ENCODE measurements around the gene CTNND2.
"Not testable (repeated sequence)": the region's sequence is repeated elsewhere in the genome, so short reads cannot be mapped to it uniquely, and the experiment has no call there.

Gene CTNND2

GRCh38 chr5:11617080-11617479 lies 287.2 kb downstream of the CTNND2 start:
- Histone ChIP-seq H3K9me3 (ENCODE audit: control insufficient read depth in 1 of 2, low read length in 2 of 2) (no peaks in the 10 kb centered on the region), H3K27ac (ENCODE audit: low read depth, low read length) (no peak overlapping the region), H3K36me3 (ENCODE audit: control insufficient read depth in 1 of 2, insufficient read depth in 2 of 2, low read length in 2 of 2) (no peaks in the 10 kb centered on the region), H3K27me3 (ENCODE audit: control insufficient read depth in 1 of 2, insufficient read depth in 2 of 2, low read length in 2 of 2) (no peaks in the 10 kb centered on the region), H3K4me1 (ENCODE audit: control insufficient read depth in 1 of 2, insufficient read depth in 2 of 2, low read length in 2 of 2) (no peaks in the 10 kb centered on the region), H3K4me3 (ENCODE audit: low read depth in 1 of 2, low read length in 2 of 2) (no peak overlapping the region), H3K9ac (ENCODE audit: low read depth in 1 of 2, low read length in 2 of 2) (no peak overlapping the region)

GRCh38 chr5:11616624-11617023 lies 287.6 kb downstream of the CTNND2 start:
- H3K4me3 ChIP-seq (ENCODE audit: low read depth in 1 of 2, low read length in 2 of 2); H3K27ac ChIP-seq (ENCODE audit: low read depth, low read length); H3K36me3 ChIP-seq (ENCODE audit: control insufficient read depth in 1 of 2, insufficient read depth in 2 of 2, low read length in 2 of 2); H3K4me1 ChIP-seq (ENCODE audit: control insufficient read depth in 1 of 2, insufficient read depth in 2 of 2, low read length in 2 of 2); H3K9me3 ChIP-seq (ENCODE audit: control insufficient read depth in 1 of 2, low read length in 2 of 2); H3K9ac ChIP-seq (ENCODE audit: low read depth in 1 of 2, low read length in 2 of 2); H3K27me3 ChIP-seq (ENCODE audit: control insufficient read depth in 1 of 2, insufficient read depth in 2 of 2, low read length in 2 of 2): not testable (repeated sequence)

DNA sequence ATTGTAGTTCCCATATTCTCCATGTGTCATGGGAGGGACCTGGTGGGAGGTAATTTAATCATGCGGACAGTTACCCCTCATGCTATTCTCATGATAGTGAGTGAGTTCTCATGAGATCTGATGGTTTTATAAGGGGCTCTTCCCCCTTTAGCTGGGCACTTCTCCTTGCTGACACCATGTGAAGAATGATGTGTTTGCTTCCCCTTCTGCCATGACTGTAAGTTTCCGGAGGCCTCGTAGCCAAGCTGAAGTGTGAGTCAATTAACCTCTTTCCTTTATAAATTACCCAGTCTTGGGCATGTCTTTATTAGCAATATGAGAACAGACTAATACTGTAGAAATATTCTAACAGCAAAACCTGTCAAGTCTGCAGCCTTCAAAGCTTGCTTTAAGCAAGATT lies 293.2 kb downstream of the CTNND2 start:
- Histone ChIP-seq H3K27me3 (ENCODE audit: control insufficient read depth in 1 of 2, insufficient read depth in 2 of 2, low read length in 2 of 2) (no peaks in the 10 kb centered on the region), H3K36me3 (ENCODE audit: control insufficient read depth in 1 of 2, insufficient read depth in 2 of 2, low read length in 2 of 2) (no peaks in the 10 kb centered on the region), H3K4me3 (ENCODE audit: low read depth in 1 of 2, low read length in 2 of 2) (no peak overlapping the region), H3K27ac (ENCODE audit: low read depth, low read length) (no peak overlapping the region), H3K9ac (ENCODE audit: low read depth in 1 of 2, low read length in 2 of 2) (no peak overlapping the region), H3K4me1 (ENCODE audit: control insufficient read depth in 1 of 2, insufficient read depth in 2 of 2, low read length in 2 of 2) (no peaks in the 10 kb centered on the region), H3K9me3 (ENCODE audit: control insufficient read depth in 1 of 2, low read length in 2 of 2) (no peaks in the 10 kb centered on the region)

GRCh38 chr5:11609570-11610303 lies 294.5 kb downstream of the CTNND2 start:
- Histone ChIP-seq H3K36me3 (ENCODE audit: control insufficient read depth in 1 of 2, insufficient read depth in 2 of 2, low read length in 2 of 2) (no peaks in the 10 kb centered on the region), H3K9ac (ENCODE audit: low read depth in 1 of 2, low read length in 2 of 2) (no peak overlapping the region), H3K4me1 (ENCODE audit: control insufficient read depth in 1 of 2, insufficient read depth in 2 of 2, low read length in 2 of 2) (no peaks in the 10 kb centered on the region), H3K27me3 (ENCODE audit: control insufficient read depth in 1 of 2, insufficient read depth in 2 of 2, low read length in 2 of 2) (no peaks in the 10 kb centered on the region), H3K27ac (ENCODE audit: low read depth, low read length) (no peak overlapping the region), H3K4me3 (ENCODE audit: low read depth in 1 of 2, low read length in 2 of 2) (no peak overlapping the region), H3K9me3 (ENCODE audit: control insufficient read depth in 1 of 2, low read length in 2 of 2) (no peaks in the 10 kb centered on the region)

DNA sequence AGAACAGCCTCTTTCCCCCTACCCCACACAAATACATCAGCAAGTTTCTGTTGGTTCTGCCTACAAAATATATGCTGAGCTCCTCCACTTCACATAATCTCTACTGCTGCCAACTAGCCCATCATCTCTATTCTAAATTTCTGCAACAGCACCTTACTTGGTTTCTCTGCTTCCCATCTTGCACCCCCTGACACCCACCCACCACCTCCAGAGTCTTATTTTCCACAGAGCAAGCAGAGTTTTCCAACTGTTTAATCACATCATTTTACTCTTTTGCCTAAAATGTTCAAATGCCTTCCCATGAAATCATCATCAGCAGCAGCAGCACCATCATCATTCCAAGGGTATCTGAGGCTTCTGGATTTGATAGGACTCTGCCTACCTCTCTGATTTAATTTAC lies 295.7 kb downstream of the CTNND2 start:
- no peaks in the 10 kb centered on the region for H3K9me3 ChIP-seq (ENCODE audit: control insufficient read depth in 1 of 2, low read length in 2 of 2)
- no peaks in the 10 kb centered on the region for H3K4me1 ChIP-seq (ENCODE audit: control insufficient read depth in 1 of 2, insufficient read depth in 2 of 2, low read length in 2 of 2)
- H3K27me3 ChIP-seq (ENCODE audit: control insufficient read depth in 1 of 2, insufficient read depth in 2 of 2, low read length in 2 of 2) = no peaks in the 10 kb centered on the region
- no peak overlapping the region for H3K4me3 ChIP-seq (ENCODE audit: low read depth in 1 of 2, low read length in 2 of 2)
- H3K27ac ChIP-seq (ENCODE audit: low read depth, low read length) = no peak overlapping the region
- no peak overlapping the region for H3K9ac ChIP-seq (ENCODE audit: low read depth in 1 of 2, low read length in 2 of 2)
- no peaks in the 10 kb centered on the region for H3K36me3 ChIP-seq (ENCODE audit: control insufficient read depth in 1 of 2, insufficient read depth in 2 of 2, low read length in 2 of 2)

- Histone ChIP-seq H3K9ac (ENCODE audit: low read depth in 1 of 2, low read length in 2 of 2) (no peak overlapping the region), H3K27me3 (ENCODE audit: control insufficient read depth in 1 of 2, insufficient read depth in 2 of 2, low read length in 2 of 2) (no peaks in the 10 kb centered on the region), H3K9me3 (ENCODE audit: control insufficient read depth in 1 of 2, low read length in 2 of 2) (no peaks in the 10 kb centered on the region), H3K4me1 (ENCODE audit: control insufficient read depth in 1 of 2, insufficient read depth in 2 of 2, low read length in 2 of 2) (no peaks in the 10 kb centered on the region), H3K4me3 (ENCODE audit: low read depth in 1 of 2, low read length in 2 of 2) (no peak overlapping the region), H3K27ac (ENCODE audit: low read depth, low read length) (no peak overlapping the region), H3K36me3 (ENCODE audit: control insufficient read depth in 1 of 2, insufficient read depth in 2 of 2, low read length in 2 of 2) (no peaks in the 10 kb centered on the region)
These were observed 296.2 kb downstream of the CTNND2 start for GRCh38 chr5:11607944-11608483.

- Histone ChIP-seq H3K36me3 (ENCODE audit: control insufficient read depth in 1 of 2, insufficient read depth in 2 of 2, low read length in 2 of 2) (no peaks in the 10 kb centered on the region), H3K27me3 (ENCODE audit: control insufficient read depth in 1 of 2, insufficient read depth in 2 of 2, low read length in 2 of 2) (no peaks in the 10 kb centered on the region), H3K27ac (ENCODE audit: low read depth, low read length) (no peak overlapping the region), H3K4me1 (ENCODE audit: control insufficient read depth in 1 of 2, insufficient read depth in 2 of 2, low read length in 2 of 2) (no peaks in the 10 kb centered on the region), H3K9ac (ENCODE audit: low read depth in 1 of 2, low read length in 2 of 2) (no peak overlapping the region), H3K4me3 (ENCODE audit: low read depth in 1 of 2, low read length in 2 of 2) (no peak overlapping the region), H3K9me3 (ENCODE audit: control insufficient read depth in 1 of 2, low read length in 2 of 2) (no peaks in the 10 kb centered on the region)
These were observed 301.9 kb downstream of the CTNND2 start for GRCh38 chr5:11602298-11602697.

- H3K4me3 ChIP-seq (ENCODE audit: low read depth in 1 of 2, low read length in 2 of 2) = no peak overlapping the region
- no peaks in the 10 kb centered on the region for H3K4me1 ChIP-seq (ENCODE audit: control insufficient read depth in 1 of 2, insufficient read depth in 2 of 2, low read length in 2 of 2)
- no peaks in the 10 kb centered on the region for H3K9me3 ChIP-seq (ENCODE audit: control insufficient read depth in 1 of 2, low read length in 2 of 2)
- no peaks in the 10 kb centered on the region for H3K36me3 ChIP-seq (ENCODE audit: control insufficient read depth in 1 of 2, insufficient read depth in 2 of 2, low read length in 2 of 2)
- no peak overlapping the region for H3K27ac ChIP-seq (ENCODE audit: low read depth, low read length)
- H3K9ac ChIP-seq (ENCODE audit: low read depth in 1 of 2, low read length in 2 of 2) = no peak overlapping the region
- H3K27me3 ChIP-seq (ENCODE audit: control insufficient read depth in 1 of 2, insufficient read depth in 2 of 2, low read length in 2 of 2) = no peaks in the 10 kb centered on the region
These were observed 304.7 kb downstream of the CTNND2 start for GRCh38 chr5:11599499-11599898.

GRCh38 chr5:11596657-11597071 lies 307.6 kb downstream of the CTNND2 start:
- no peaks in the 10 kb centered on the region for H3K4me1 ChIP-seq (ENCODE audit: control insufficient read depth in 1 of 2, insufficient read depth in 2 of 2, low read length in 2 of 2)
- H3K9me3 ChIP-seq (ENCODE audit: control insufficient read depth in 1 of 2, low read length in 2 of 2) = no peaks in the 10 kb centered on the region
- H3K4me3 ChIP-seq (ENCODE audit: low read depth in 1 of 2, low read length in 2 of 2) = no peak overlapping the region
- no peaks in the 10 kb centered on the region for H3K36me3 ChIP-seq (ENCODE audit: control insufficient read depth in 1 of 2, insufficient read depth in 2 of 2, low read length in 2 of 2)
- H3K27me3 ChIP-seq (ENCODE audit: control insufficient read depth in 1 of 2, insufficient read depth in 2 of 2, low read length in 2 of 2) = no peaks in the 10 kb centered on the region
- H3K9ac ChIP-seq (ENCODE audit: low read depth in 1 of 2, low read length in 2 of 2) = no peak overlapping the region
- no peak overlapping the region for H3K27ac ChIP-seq (ENCODE audit: low read depth, low read length)

GRCh38 chr5:11596185-11596584 lies 308.1 kb downstream of the CTNND2 start:
- Histone ChIP-seq H3K9me3 (ENCODE audit: control insufficient read depth in 1 of 2, low read length in 2 of 2) (no peaks in the 10 kb centered on the region), H3K27ac (ENCODE audit: low read depth, low read length) (no peak overlapping the region), H3K4me1 (ENCODE audit: control insufficient read depth in 1 of 2, insufficient read depth in 2 of 2, low read length in 2 of 2) (no peaks in the 10 kb centered on the region), H3K9ac (ENCODE audit: low read depth in 1 of 2, low read length in 2 of 2) (no peak overlapping the region), H3K27me3 (ENCODE audit: control insufficient read depth in 1 of 2, insufficient read depth in 2 of 2, low read length in 2 of 2) (no peaks in the 10 kb centered on the region), H3K4me3 (ENCODE audit: low read depth in 1 of 2, low read length in 2 of 2) (no peak overlapping the region), H3K36me3 (ENCODE audit: control insufficient read depth in 1 of 2, insufficient read depth in 2 of 2, low read length in 2 of 2) (no peaks in the 10 kb centered on the region)

All from duodenal mucosa (tissue), 2 donors.